ENCODE results near the gene FHL1. TPM values are rescaled to one million over a fixed set of nuclear protein-coding genes. Genes with fewer than 3 reads are reported as not detected.

Gene FHL1
- total RNA-seq, 1 experiment from 2014 or later: 51.8 TPM

DNA sequence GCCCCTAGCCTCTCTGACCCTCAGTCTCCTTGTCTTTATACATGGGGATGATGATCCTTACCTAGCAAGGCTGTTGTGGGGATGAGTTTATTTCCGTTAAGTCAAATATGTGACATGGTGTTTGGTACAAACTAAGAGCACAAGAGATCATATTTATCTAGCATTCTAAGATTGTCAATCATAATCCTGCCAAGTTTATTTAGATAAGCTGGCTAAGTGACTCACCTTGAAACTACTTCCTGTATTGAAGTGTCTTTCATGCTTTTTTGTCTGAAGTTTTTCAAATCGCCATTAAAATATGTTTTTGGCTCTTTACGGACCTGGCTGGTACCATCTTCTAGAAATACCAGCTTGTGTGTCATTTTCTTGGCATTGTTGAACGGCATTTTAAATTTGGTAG lies 73.2 kb downstream of the FHL1 start:
- Histone ChIP-seq H3K4me2 (ENCODE audit: low read length) (peak overlapping the region; percentile 27; the same call in 1 of the 2 replicates), H4K20me1 (ENCODE audit: low read length) (no peaks in the 10 kb centered on the region), H3K27ac (ENCODE audit: low read length) (peak overlapping the region; percentile 53), H3K9me3 (ENCODE audit: low read length) (no peaks in the 10 kb centered on the region), H3K9me2 (replicated peaks; ENCODE audit: low read length) (no peaks in the 10 kb centered on the region), H3K9ac (ENCODE audit: low read length) (no peak overlapping the region), H3K4me3 (ENCODE audit: low read length) (no peak overlapping the region), H3F3A (ENCODE audit: low read length, unreplicated experiment) (no peaks in the 10 kb centered on the region), H3K79me2 (ENCODE audit: low read length) (no peaks in the 10 kb centered on the region), H3K4me1 (ENCODE audit: insufficient read depth, low read length) (peaks cover 18% of the 10 kb centered on the region), H2AFZ (ENCODE audit: low read length) (peak overlapping the region; percentile 51; the same call in 1 of the 2 replicates), H3K36me3 (ENCODE audit: low read depth, low read length) (no peaks in the 10 kb centered on the region), H3K27me3 (ENCODE audit: low read length) (no peaks in the 10 kb centered on the region)
- POLR2A ChIA-PET (ENCODE audit: unreplicated experiment): interaction anchor here (0.6 to 0.7 kb wide), 2 partner anchors 267 to 488 kb away, joined by 3 to 4 read pairs; no protein-coding TSS in a partner anchor
- BruUV-seq (replicated peaks): no TSS peak
- intact Hi-C loops (cut with micrococcal nuclease): no loop called here
- ATAC-seq (peak; percentile 61), DNase-seq (peak; percentile 72)
- TF ChIP-seq EZH2 (IDR thresholded peaks at IDR 0.05; ENCODE audit: low read length, unreplicated experiment): no peak
- TF ChIP-seq EZH2phosphoT487 (IDR thresholded peaks at IDR 0.05; ENCODE audit: borderline replicate concordance, low read length): no peak
- TF ChIP-seq, protein P1, sequence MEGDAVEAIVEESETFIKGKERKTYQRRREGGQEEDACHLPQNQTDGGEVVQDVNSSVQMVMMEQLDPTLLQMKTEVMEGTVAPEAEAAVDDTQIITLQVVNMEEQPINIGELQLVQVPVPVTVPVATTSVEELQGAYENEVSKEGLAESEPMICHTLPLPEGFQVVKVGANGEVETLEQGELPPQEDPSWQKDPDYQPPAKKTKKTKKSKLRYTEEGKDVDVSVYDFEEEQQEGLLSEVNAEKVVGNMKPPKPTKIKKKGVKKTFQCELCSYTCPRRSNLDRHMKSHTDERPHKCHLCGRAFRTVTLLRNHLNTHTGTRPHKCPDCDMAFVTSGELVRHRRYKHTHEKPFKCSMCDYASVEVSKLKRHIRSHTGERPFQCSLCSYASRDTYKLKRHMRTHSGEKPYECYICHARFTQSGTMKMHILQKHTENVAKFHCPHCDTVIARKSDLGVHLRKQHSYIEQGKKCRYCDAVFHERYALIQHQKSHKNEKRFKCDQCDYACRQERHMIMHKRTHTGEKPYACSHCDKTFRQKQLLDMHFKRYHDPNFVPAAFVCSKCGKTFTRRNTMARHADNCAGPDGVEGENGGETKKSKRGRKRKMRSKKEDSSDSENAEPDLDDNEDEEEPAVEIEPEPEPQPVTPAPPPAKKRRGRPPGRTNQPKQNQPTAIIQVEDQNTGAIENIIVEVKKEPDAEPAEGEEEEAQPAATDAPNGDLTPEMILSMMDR (conservative IDR thresholded peaks at IDR 0.05; ENCODE audit: low read depth, low read length): no peak
- CTCF ChIA-PET: no interaction called here

DNA sequence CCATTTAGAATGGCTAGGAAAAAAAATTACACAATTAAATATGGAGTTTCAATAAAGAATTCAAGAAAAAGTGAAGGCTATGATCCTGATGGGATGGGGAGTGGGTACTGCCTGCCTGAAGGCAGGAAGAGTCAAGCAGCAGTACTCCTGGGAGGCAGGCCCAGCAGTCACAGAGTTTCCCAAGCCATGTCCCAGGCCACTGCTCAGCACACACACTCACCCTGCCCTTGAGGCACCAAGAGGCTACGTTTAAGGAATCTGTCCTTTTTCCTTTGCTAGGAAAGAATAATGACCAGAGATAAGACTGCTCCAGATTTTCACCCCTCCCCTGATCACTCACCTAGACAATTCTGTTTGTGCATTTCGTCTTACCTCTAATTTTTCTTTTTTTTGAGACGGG lies 73.6 kb downstream of the FHL1 start:
- H3K4me2 ChIP-seq (ENCODE audit: low read length): peak overlapping the region; percentile 27; the same call in 1 of the 2 replicates
- intact Hi-C loops (cut with micrococcal nuclease): no loop called here
- POLR2A ChIA-PET (ENCODE audit: unreplicated experiment): interaction anchor here (0.6 to 0.7 kb wide), 2 partner anchors 267 to 487 kb away, joined by 3 to 4 read pairs; no protein-coding TSS in a partner anchor
- no peaks in the 10 kb centered on the region for H3F3A ChIP-seq (ENCODE audit: low read length, unreplicated experiment)
- TF ChIP-seq, protein P1 (conservative IDR thresholded peaks at IDR 0.05; ENCODE audit: low read depth, low read length): no peak
- TF ChIP-seq EZH2phosphoT487 (IDR thresholded peaks at IDR 0.05; ENCODE audit: borderline replicate concordance, low read length): no peak
- no peak for TF ChIP-seq EZH2 (IDR thresholded peaks at IDR 0.05; ENCODE audit: low read length, unreplicated experiment)
- peak overlapping the region; percentile 51; the same call in 1 of the 2 replicates for H2AFZ ChIP-seq (ENCODE audit: low read length)
- H3K4me3 ChIP-seq (ENCODE audit: low read length): no peak overlapping the region
- H3K27ac ChIP-seq (ENCODE audit: low read length): peak overlapping the region; percentile 53
- H3K9me3 ChIP-seq (ENCODE audit: low read length): no peaks in the 10 kb centered on the region
- CTCF ChIA-PET: no interaction called here
- H3K27me3 ChIP-seq (ENCODE audit: low read length): no peaks in the 10 kb centered on the region
- H3K9me2 ChIP-seq (replicated peaks; ENCODE audit: low read length): no peaks in the 10 kb centered on the region
- no peaks in the 10 kb centered on the region for H3K79me2 ChIP-seq (ENCODE audit: low read length)
- H3K4me1 ChIP-seq (ENCODE audit: insufficient read depth, low read length): peaks cover 15% of the 10 kb centered on the region
- ATAC-seq (peak; percentile 27), DNase-seq (no peak)
- H3K36me3 ChIP-seq (ENCODE audit: low read depth, low read length): no peaks in the 10 kb centered on the region
- no peaks in the 10 kb centered on the region for H4K20me1 ChIP-seq (ENCODE audit: low read length)
- H3K9ac ChIP-seq (ENCODE audit: low read length): no peak overlapping the region
- no TSS peak for BruUV-seq (replicated peaks)

DNA sequence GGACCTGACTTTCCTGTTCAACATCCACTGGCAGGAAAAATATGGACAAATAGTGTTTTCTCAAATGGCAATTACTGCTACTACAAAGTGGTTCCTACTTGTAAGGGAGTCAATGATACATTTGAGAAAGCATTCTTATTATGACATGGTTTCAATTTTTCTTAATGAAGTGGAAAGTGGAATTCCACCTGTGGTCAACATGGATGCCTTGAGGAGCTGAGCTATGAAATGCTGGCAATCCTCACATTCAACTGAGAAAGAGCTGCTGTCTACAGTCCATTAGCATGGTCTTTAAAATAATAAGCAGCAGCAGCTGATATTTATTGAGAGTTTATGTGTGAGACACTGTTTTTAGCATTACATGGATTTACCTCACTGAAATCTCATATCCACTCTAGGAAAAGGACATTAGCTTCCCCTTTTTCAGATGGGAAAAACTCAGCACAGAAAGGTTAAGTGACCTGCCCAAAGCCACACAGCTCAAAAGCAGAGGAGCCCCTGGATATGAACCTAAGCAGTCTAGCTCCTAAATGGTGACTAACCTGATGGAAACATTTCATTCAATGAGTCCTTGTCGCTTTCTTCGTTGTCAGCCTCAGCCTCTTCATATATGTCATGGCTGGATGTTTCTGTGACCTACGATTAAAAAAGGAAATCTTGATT lies 74.6 kb downstream of the FHL1 start:
- Histone ChIP-seq H3K36me3 (ENCODE audit: low read depth, low read length) (no peaks in the 10 kb centered on the region), H4K20me1 (ENCODE audit: low read length) (no peaks in the 10 kb centered on the region), H3K79me2 (ENCODE audit: low read length) (no peaks in the 10 kb centered on the region), H3K9ac (ENCODE audit: low read length) (no peak overlapping the region), H3K27ac (ENCODE audit: low read length) (no peak overlapping the region), H3K27me3 (ENCODE audit: low read length) (no peaks in the 10 kb centered on the region), H3K9me3 (ENCODE audit: low read length) (no peaks in the 10 kb centered on the region), H3K9me2 (replicated peaks; ENCODE audit: low read length) (no peaks in the 10 kb centered on the region), H3K4me1 (ENCODE audit: insufficient read depth, low read length) (peaks cover 15% of the 10 kb centered on the region), H3K4me3 (ENCODE audit: low read length) (no peak overlapping the region), H3K4me2 (ENCODE audit: low read length) (no peak overlapping the region), H2AFZ (ENCODE audit: low read length) (no peak overlapping the region), H3F3A (ENCODE audit: low read length, unreplicated experiment) (no peaks in the 10 kb centered on the region)
- DNase-seq (no peak), ATAC-seq (no peak)
- ChIA-PET CTCF (no interaction called here), POLR2A (ENCODE audit: unreplicated experiment) (no interaction called here)
- BruUV-seq (replicated peaks): no TSS peak
- intact Hi-C loops (cut with micrococcal nuclease): no loop called here
- TF ChIP-seq EZH2phosphoT487 (IDR thresholded peaks at IDR 0.05; ENCODE audit: borderline replicate concordance, low read length): no peak
- no peak for TF ChIP-seq EZH2 (IDR thresholded peaks at IDR 0.05; ENCODE audit: low read length, unreplicated experiment)
- TF ChIP-seq, protein P1 (conservative IDR thresholded peaks at IDR 0.05; ENCODE audit: low read depth, low read length): no peak

Measured in PC-3 (cell line).